IMR-90 (cell line): ENCODE data around the gene SYNPO2. TPM values are rescaled to one million over a fixed set of nuclear protein-coding genes. Genes with fewer than 3 reads are reported as not detected.
A peak's percentile ranks its signal among the peaks of the same experiment; 100 is the strongest.

Source experiments
- ATAC-seq: fragments of 200-7000 bp; cut with Tn5 transposase; 2 replicates; pipeline ENCODE4 v1.9.1; 2020; ENCODE audit warnings: low read depth, mild to moderate bottlenecking, moderate library complexity
- BruUV-seq: library from RNA; stranded (reverse); fragments of 400-500 nt; replicated peaks from 2 replicates; lab custom pipeline; 2021; lab: Mats Ljungman, UMichigan
- CTCF ChIA-PET: fragments of 300-600 bp; formaldehyde crosslinking; extraction: SDS; loops from one replicate; lab custom pipeline; 2021; ENCODE audit warnings: antibody characterized with exemption; lab: Yijun Ruan, JAX
- POLR2A ChIA-PET: fragments of 300-600 bp; sonication (Branson Sonifier 250); formaldehyde crosslinking; loops from one replicate; lab custom pipeline; 2022; ENCODE audit warnings: antibody characterized with exemption; ENCODE audit not compliant: unreplicated experiment; lab: Charles Lee
- DNase-seq: peaks from one replicate; pipeline ENCODE4 v3.0.0; 2013
- H2AFZ ChIP-seq: replicated peaks from 2 replicates; pipeline ENCODE3; 2013; ENCODE audit warnings: low read length, mild to moderate bottlenecking; ENCODE audit not compliant: poor library complexity
- H2AK5ac ChIP-seq: 2 replicates; pipeline ENCODE4 v1.6.1; 2013; ENCODE audit warnings: low read depth, low read length, inconsistent platforms
- H2AK9ac ChIP-seq: replicated peaks from 2 replicates; pipeline ENCODE3; 2013; ENCODE audit warnings: mild to moderate bottlenecking, low read depth, low read length, moderate library complexity; ENCODE audit not compliant: poor library complexity
- H2BK120ac ChIP-seq: 2 replicates; pipeline ENCODE4 v1.6.1; 2013; ENCODE audit warnings: low read depth, low read length, inconsistent platforms
- H2BK15ac ChIP-seq: 3 replicates; pipeline ENCODE4 v1.6.1; 2013; ENCODE audit warnings: low read depth, low read length, inconsistent platforms
- H2BK20ac ChIP-seq: 2 replicates; pipeline ENCODE4 v1.6.1; 2013; ENCODE audit warnings: low read depth, mild to moderate bottlenecking, inconsistent platforms, low read length, moderate library complexity
- H2BK5ac ChIP-seq: 2 replicates; pipeline ENCODE4 v1.6.1; 2013; ENCODE audit warnings: mild to moderate bottlenecking, low read depth, low read length, inconsistent platforms; ENCODE audit not compliant: poor library complexity, severe bottlenecking
- H3K14ac ChIP-seq: replicated peaks from 2 replicates; pipeline ENCODE4 v1.6.1; 2013; ENCODE audit warnings: low read depth, low read length, inconsistent platforms
- H3K18ac ChIP-seq: 2 replicates; pipeline ENCODE4 v1.6.1; 2013; ENCODE audit warnings: low read depth, low read length, control low read depth
- H3K23ac ChIP-seq: 2 replicates; pipeline ENCODE4 v1.6.1; 2013; ENCODE audit warnings: low read depth, low read length, inconsistent platforms
- H3K27ac ChIP-seq: 2 replicates; pipeline ENCODE4 v1.5.1; 2013; ENCODE audit warnings: mild to moderate bottlenecking, control low read depth, low read length; ENCODE audit not compliant: insufficient read depth
- H3K27me3 ChIP-seq: 2 replicates; pipeline ENCODE4 v1.6.1; 2013; ENCODE audit warnings: low read length; ENCODE audit not compliant: control insufficient read depth, insufficient read depth
- H3K36me3 ChIP-seq: 2 replicates; pipeline ENCODE4 v1.6.1; 2013; ENCODE audit warnings: low read length, mixed read lengths; ENCODE audit not compliant: control insufficient read depth, insufficient read depth
- H3K4ac ChIP-seq: 2 replicates; pipeline ENCODE4 v1.6.1; 2013; ENCODE audit warnings: low read depth, low read length, inconsistent platforms
- H3K4me1 ChIP-seq: 2 replicates; pipeline ENCODE4 v1.6.1; 2013; ENCODE audit warnings: low read length, mixed read lengths; ENCODE audit not compliant: control insufficient read depth, insufficient read depth
- H3K4me2 ChIP-seq: 2 replicates; pipeline ENCODE4 v1.6.1; 2013; ENCODE audit warnings: low read depth, mild to moderate bottlenecking, control low read depth, low read length, moderate library complexity
- H3K4me3 ChIP-seq: 2 replicates; pipeline ENCODE4 v1.5.1; 2013; ENCODE audit warnings: low read depth, mild to moderate bottlenecking, control low read depth, low read length, moderate library complexity; ENCODE audit not compliant: insufficient read depth
- H3K56ac ChIP-seq: 2 replicates; pipeline ENCODE4 v1.6.1; 2013; ENCODE audit warnings: low read length, inconsistent platforms; ENCODE audit not compliant: insufficient read depth; ENCODE audit errors: extremely low read depth
- H3K79me1 ChIP-seq, 2 experiments: 2 replicates each; pipeline ENCODE4 v1.6.1; 2013; ENCODE audit warnings: low read length in 2 of 2, inconsistent platforms in 1 of 2, low read depth in 1 of 2
- H3K9ac ChIP-seq: 2 replicates; pipeline ENCODE4 v1.6.1; 2013; ENCODE audit warnings: low read depth, low read length, control low read depth
- H3K9me1 ChIP-seq: 2 replicates; pipeline ENCODE4 v1.6.1; 2013; ENCODE audit warnings: low read length, inconsistent platforms; ENCODE audit not compliant: insufficient read depth
- H3K9me3 ChIP-seq: 2 replicates; pipeline ENCODE4 v1.6.1; 2013; ENCODE audit warnings: low read length; ENCODE audit not compliant: control insufficient read depth, insufficient read depth
- H4K20me1 ChIP-seq: 2 replicates; pipeline ENCODE4 v1.6.1; 2013; ENCODE audit warnings: low read length, inconsistent platforms; ENCODE audit not compliant: insufficient read depth
- H4K5ac ChIP-seq: 2 replicates; pipeline ENCODE4 v1.6.1; 2013; ENCODE audit warnings: mild to moderate bottlenecking, low read depth, low read length, control low read depth
- H4K8ac ChIP-seq, 2 experiments: 2 replicates each; pipeline ENCODE4 v1.6.1; 2013; ENCODE audit warnings: low read depth in 2 of 2, low read length in 2 of 2, control low read depth in 1 of 2, inconsistent platforms in 1 of 2
- H4K91ac ChIP-seq: 2 replicates; pipeline ENCODE4 v1.6.1; 2013; ENCODE audit warnings: low read depth, low read length, inconsistent platforms; ENCODE audit not compliant: insufficient read depth
- BHLHE40 ChIP-seq: fragments of 150-350 bp; IDR thresholded peaks from 2 replicates; pipeline ENCODE4 v1.6.1; 2016; ENCODE audit warnings: mild to moderate bottlenecking, low read depth, low read length
- CEBPB ChIP-seq: IDR thresholded peaks from 2 replicates; pipeline ENCODE4 v1.6.1; 2012; ENCODE audit warnings: low read depth, low read length, improper control_type of control experiment
- CHD1 ChIP-seq: IDR thresholded peaks from 2 replicates; pipeline ENCODE4 v1.6.1; 2012; ENCODE audit warnings: low read depth, low read length, improper control_type of control experiment
- CTCF ChIP-seq: conservative IDR thresholded peaks from 2 replicates; pipeline ENCODE4 v1.5.1; 2012; ENCODE audit warnings: mild to moderate bottlenecking, low read depth, low read length, improper control_type of control experiment
- FOS ChIP-seq: fragments of 150-350 bp; IDR thresholded peaks from 2 replicates; pipeline ENCODE4 v1.6.1; 2016; ENCODE audit warnings: low read depth, low read length
- MAFK ChIP-seq: IDR thresholded peaks from 2 replicates; pipeline ENCODE4 v1.6.1; 2012; ENCODE audit warnings: low read depth, low read length, improper control_type of control experiment
- MAZ ChIP-seq: IDR thresholded peaks from 2 replicates; pipeline ENCODE4 v1.6.1; 2012; ENCODE audit warnings: low read depth, mild to moderate bottlenecking, low read length, improper control_type of control experiment, moderate library complexity, borderline replicate concordance
- MXI1 ChIP-seq: IDR thresholded peaks from 2 replicates; pipeline ENCODE4 v1.6.1; 2012; ENCODE audit warnings: low read depth, mild to moderate bottlenecking, low read length, moderate library complexity, borderline replicate concordance
- NFE2L2 ChIP-seq: fragments of 150-350 bp; IDR thresholded peaks from 2 replicates; pipeline ENCODE4 v1.6.1; 2016; ENCODE audit warnings: low read depth, mild to moderate bottlenecking, low read length
- POLR2A ChIP-seq: IDR thresholded peaks from 2 replicates; pipeline ENCODE4 v1.6.1; 2012; ENCODE audit warnings: mild to moderate bottlenecking, low read depth, low read length
- RAD21 ChIP-seq: IDR thresholded peaks from 2 replicates; pipeline ENCODE4 v1.6.1; 2012; ENCODE audit warnings: low read length, improper control_type of control experiment
- RCOR1 ChIP-seq: IDR thresholded peaks from 2 replicates; pipeline ENCODE4 v1.6.1; 2012; ENCODE audit warnings: mild to moderate bottlenecking, low read length, improper control_type of control experiment; ENCODE audit not compliant: insufficient replicate concordance
- RFX5 ChIP-seq: IDR thresholded peaks from 2 replicates; pipeline ENCODE4 v1.8.0; 2012; ENCODE audit warnings: low read depth, mild to moderate bottlenecking, low read length, moderate library complexity
- SMC3 ChIP-seq: fragments of 150-350 bp; IDR thresholded peaks from 2 replicates; pipeline ENCODE4 v1.6.1; 2016; ENCODE audit warnings: low read depth, mild to moderate bottlenecking, antibody characterized with exemption, low read length, moderate library complexity
- USF2 ChIP-seq: fragments of 150-350 bp; IDR thresholded peaks from 2 replicates; pipeline ENCODE4 v1.6.1; 2017; ENCODE audit warnings: mild to moderate bottlenecking, antibody characterized with exemption, low read length, low read depth
- WGBS, 2 experiments: methylation state at CpG; one replicate each; pipeline versions ENCODE4 v1.1.5 to v1.1.7; 2013; ENCODE audit warnings: missing lambda C conversion rate in 2 of 2; ENCODE audit not compliant: insufficient read length in 1 of 2; ENCODE audit errors: extremely low coverage in 2 of 2; 5-methylcytosine and 5-hydroxymethylcytosine counted together
- dilution Hi-C: fragments of 300-500 bp; cut with HindIII; formaldehyde crosslinking; loops from one replicate; pipeline ENCODE4 v1.14.3; 2018; ENCODE audit warnings: low sequenced_read_pairs; ENCODE audit not compliant: unreplicated experiment
- in situ Hi-C: fragments of 300-500 bp; cut with MboI; formaldehyde crosslinking; loops from 3 replicates; pipeline ENCODE4 v1.14.3; 2019; ENCODE audit warnings: low sequenced_read_pairs, inconsistent platforms, mixed read lengths
- intact Hi-C: fragments of 100-400 bp; cut with micrococcal nuclease; formaldehyde crosslinking; loops from 2 replicates; pipeline ENCODE4 v1.10.0; 2022
- polyA plus RNA-seq, 3 experiments: library from polyadenylated mRNA; depleted of rRNA; stranded (reverse); fragments of >200 nt; gene quantifications; 2 replicates each; pipeline ENCODE4 v1.2.3, GENCODE V29; 2012; ENCODE audit warnings: low replicate concordance in 1 of 3
- total RNA-seq: library from RNA; depleted of rRNA; stranded (reverse); fragments of >200 nt; gene quantifications from 2 replicates; pipeline ENCODE4 v1.2.3, GENCODE V29; 2012
- TF ChIP-seq, protein P1 (sequence below): fragments of 150-350 bp; IDR thresholded peaks from 2 replicates; pipeline ENCODE4 v1.6.1; 2016; ENCODE audit warnings: low read depth, mild to moderate bottlenecking, low read length, moderate library complexity, borderline replicate concordance

Gene SYNPO2
- total and polyA plus RNA-seq, 2 of the 4 experiments (the other 2 are of a cell fraction): 0.99 to 1.8 TPM

DNA sequence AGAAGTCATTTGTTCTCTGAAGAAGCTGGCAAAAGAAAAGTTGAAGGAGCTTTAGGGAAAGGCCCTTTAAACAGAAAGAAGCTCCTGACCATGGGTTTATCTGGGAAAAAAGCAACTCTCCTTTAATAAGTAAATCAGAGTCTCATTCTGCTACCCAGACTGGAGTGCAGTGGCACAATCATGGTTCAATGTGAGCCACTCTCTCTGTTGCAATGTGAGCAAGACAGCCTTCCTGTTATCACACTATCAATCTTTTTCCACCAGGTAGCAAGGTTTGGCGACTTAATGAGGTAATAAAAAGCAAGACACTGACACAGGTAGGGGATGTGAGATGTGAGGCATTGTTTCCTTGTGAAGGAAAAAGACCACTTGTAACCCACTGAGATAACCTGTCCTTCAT, 111.3 kb downstream of the SYNPO2 start:
- Histone ChIP-seq H3K4ac (peak overlapping the region; percentile 44), H3K4me3 (no peak overlapping the region), H4K20me1 (no peaks in the 10 kb centered on the region), H2BK15ac (peak overlapping the region; percentile 92; the same call in 2 of the 3 replicates), H3K9ac (peak overlapping the region; percentile 62; the same call in 1 of the 2 replicates), H3K36me3 (no peaks in the 10 kb centered on the region), H2BK120ac (peak overlapping the region; percentile 89), H2BK20ac (peak overlapping the region; percentile 85), H2AFZ (no peak overlapping the region), H3K4me1 (peaks cover 14% of the 10 kb centered on the region), H2BK5ac (peak overlapping the region; percentile 81), H3K79me1 (no peaks in the 10 kb centered on the region), H3K4me2 (no peak overlapping the region), H3K27ac (peak overlapping the region; percentile 52; the same call in 1 of the 2 replicates), H3K23ac (peak overlapping the region; percentile 55; the same call in 1 of the 2 replicates), H3K56ac (no peak overlapping the region), H4K8ac (peak overlapping the region; percentile 59 to 88), H3K18ac (peak overlapping the region; percentile 72; the same call in 1 of the 2 replicates), H3K27me3 (no peaks in the 10 kb centered on the region), H3K9me3 (no peaks in the 10 kb centered on the region), H4K5ac (peak overlapping the region; percentile 39; the same call in 1 of the 2 replicates), H3K9me1 (no peaks in the 10 kb centered on the region), H2AK5ac (peak overlapping the region; percentile 65), H4K91ac (peak overlapping the region; percentile 71), H3K14ac (peak overlapping the region; percentile 55; the same call in 1 of the 2 replicates), H2AK9ac (no peak overlapping the region)
- no CpG with 5 or more reads among the region's 1 CpG for WGBS, 2 experiments
- ATAC-seq (no peak), DNase-seq (no peak)
- POLR2A ChIA-PET: no interaction called here
- no TSS peak for BruUV-seq
- CTCF ChIA-PET: interaction anchor here (0.6 to 1.6 kb wide), 3 partner anchors 11 to 907 kb away, joined by 3 to 6 read pairs (median 4); partner anchors contain the start of gene USP53
- dilution Hi-C loops: no loop called here
- in situ Hi-C loops: no loop called here
- no peak for TF ChIP-seq CEBPB
- no peak for TF ChIP-seq RCOR1
- TF ChIP-seq SMC3: no peak
- TF ChIP-seq, protein P1, sequence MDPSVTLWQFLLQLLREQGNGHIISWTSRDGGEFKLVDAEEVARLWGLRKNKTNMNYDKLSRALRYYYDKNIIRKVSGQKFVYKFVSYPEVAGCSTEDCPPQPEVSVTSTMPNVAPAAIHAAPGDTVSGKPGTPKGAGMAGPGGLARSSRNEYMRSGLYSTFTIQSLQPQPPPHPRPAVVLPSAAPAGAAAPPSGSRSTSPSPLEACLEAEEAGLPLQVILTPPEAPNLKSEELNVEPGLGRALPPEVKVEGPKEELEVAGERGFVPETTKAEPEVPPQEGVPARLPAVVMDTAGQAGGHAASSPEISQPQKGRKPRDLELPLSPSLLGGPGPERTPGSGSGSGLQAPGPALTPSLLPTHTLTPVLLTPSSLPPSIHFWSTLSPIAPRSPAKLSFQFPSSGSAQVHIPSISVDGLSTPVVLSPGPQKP: no peak
- TF ChIP-seq MXI1: no peak
- TF ChIP-seq RFX5: no peak
- TF ChIP-seq USF2: no peak
- TF ChIP-seq NFE2L2: no peak
- TF ChIP-seq CHD1: no peak
- no peak for TF ChIP-seq FOS
- TF ChIP-seq BHLHE40: no peak
- TF ChIP-seq CTCF: no peak
- no peak for TF ChIP-seq MAFK
- no peak for TF ChIP-seq RAD21
- no peak for TF ChIP-seq POLR2A
- TF ChIP-seq MAZ: no peak
- intact Hi-C loops: no loop called here
